K562 (cell line): ENCODE measurements around the gene PPIF. TPM values are rescaled to one million over a fixed set of nuclear protein-coding genes. Genes with fewer than 3 reads are reported as not detected.

Experiments used
- CXXC5 ChIP-seq: fragments of 250-450 bp; sonication (Bioruptor Pico); IDR thresholded peaks from 2 replicates; pipeline ENCODE4 v1.8.0; 2022; ENCODE audit warnings: inconsistent platforms, mild to moderate bottlenecking, moderate library complexity
- DDX20 ChIP-seq: fragments of 450-650 bp; IDR thresholded peaks from 2 replicates; pipeline ENCODE4 v1.6.1; 2016; ENCODE audit warnings: missing genetic modification characterization, low read depth, mild to moderate bottlenecking, missing compliant biosample characterization, moderate library complexity
- ETV6 ChIP-seq, 3 experiments: fragments of 150-350 bp in 1 of 3; sonication (generic) in 1 of 3; formaldehyde crosslinking in 1 of 3; IDR thresholded peaks; 2 replicates each; pipeline versions ENCODE4 v1.6.1 to v1.8.0; 2014 to 2022; ENCODE audit warnings: borderline replicate concordance in 2 of 3, low read depth in 2 of 3, antibody characterized with exemption in 1 of 3, low read length in 1 of 3, mild to moderate bottlenecking in 1 of 3, missing genetic modification reagents in 1 of 3
- FOSL1 ChIP-seq: fragments of 200-800 bp; sonication (Bioruptor generic); conservative IDR thresholded peaks from 2 replicates; pipeline ENCODE4 v1.6.1; 2016; ENCODE audit warnings: missing genetic modification characterization, missing compliant biosample characterization
- FOXM1 ChIP-seq, 2 experiments: fragments of 450-650 bp in 1 of 2; sonication (generic) in 1 of 2; formaldehyde crosslinking in 1 of 2; IDR thresholded peaks; 2 replicates each; pipeline versions ENCODE4 v1.6.1 to v1.9.0; 2017 to 2022; ENCODE audit warnings: low read depth in 2 of 2, mild to moderate bottlenecking in 2 of 2, missing genetic modification reagents in 1 of 2, moderate library complexity in 1 of 2
- HNRNPK ChIP-seq: fragments of 200-400 bp; formaldehyde crosslinking; IDR thresholded peaks from one replicate; pipeline ENCODE4 v1.6.1; 2018; ENCODE audit warnings: mild to moderate bottlenecking, low read depth, low read length; ENCODE audit not compliant: poor library complexity, severe bottlenecking
- HOMEZ ChIP-seq: fragments of 250-450 bp; sonication (Bioruptor Pico); IDR thresholded peaks from 2 replicates; pipeline ENCODE4 v1.4.0; 2020; ENCODE audit warnings: mild to moderate bottlenecking, moderate library complexity
- MEF2D ChIP-seq: conservative IDR thresholded peaks from 2 replicates; pipeline ENCODE4 v1.6.1; 2016; ENCODE audit warnings: low read depth, missing genetic modification characterization, missing compliant biosample characterization
- PCBP1 ChIP-seq: fragments of 200-400 bp; formaldehyde crosslinking; IDR thresholded peaks from 2 replicates; pipeline ENCODE4 v1.6.1; 2018; ENCODE audit warnings: mild to moderate bottlenecking, low read depth, low read length; ENCODE audit not compliant: poor library complexity, severe bottlenecking
- RNF2 ChIP-seq: sonication (generic); IDR thresholded peaks from 2 replicates; pipeline ENCODE4 v1.6.1; 2016
- SAFB ChIP-seq: fragments of 200-400 bp; formaldehyde crosslinking; IDR thresholded peaks from 2 replicates; pipeline ENCODE4 v1.6.1; 2017; ENCODE audit warnings: low read depth, low read length, borderline replicate concordance
- TEAD4 ChIP-seq, 2 experiments: sonication (generic) in 1 of 2; formaldehyde crosslinking in 1 of 2; IDR thresholded peaks; 2 replicates each; pipeline versions ENCODE4 v1.6.1 to v1.8.0; 2012 to 2022; ENCODE audit warnings: borderline replicate concordance in 1 of 2, inconsistent platforms in 1 of 2, low read length in 1 of 2, mild to moderate bottlenecking in 1 of 2, missing genetic modification reagents in 1 of 2
- ZNF77 ChIP-seq: fragments of 250-450 bp; sonication (Bioruptor Pico); IDR thresholded peaks from 2 replicates; pipeline ENCODE4 v1.5.0; 2020
- ZNF778 ChIP-seq: fragments of 450-650 bp; formaldehyde crosslinking; IDR thresholded peaks from 2 replicates; pipeline ENCODE4 v1.4.0; 2020; ENCODE audit warnings: mild to moderate bottlenecking, moderate library complexity
- ZSCAN29 ChIP-seq: fragments of 450-650 bp; IDR thresholded peaks from 2 replicates; pipeline ENCODE4 v1.6.1; 2017
- polyA plus RNA-seq, 8 experiments: library from polyadenylated mRNA; depleted of rRNA in 4 of 8; stranded (reverse) in 5 of 8; unstranded in 3 of 8; fragments of >200 nt; fragmentation: Nextera tagmentation in 2 of 8; fragmentation: Illumina TruSeq in 1 of 8; extraction: Ambion mirVana in 2 of 8; extraction: Trizol in 1 of 8; gene quantifications; 2 replicates each; pipeline versions ENCODE4 v1.2.1 to v1.2.3, GENCODE V29; 2011 to 2014; ENCODE audit warnings: inconsistent platforms in 1 of 8, missing spikeins in 1 of 8
- total RNA-seq, 7 experiments: library from RNA; depleted of rRNA in 6 of 7; stranded (reverse); fragments of >200 nt in 6 of 7; fragmentation: Illumina TruSeq in 2 of 7; extraction: Trizol in 2 of 7; gene quantifications; 2 replicates each; pipeline versions ENCODE4 v1.2.1 to v1.2.3, GENCODE V29; 2011 to 2021; ENCODE audit warnings: low replicate concordance in 1 of 7
- TF ChIP-seq, protein P1 (sequence below): IDR thresholded peaks from 2 replicates; pipeline ENCODE4 v1.6.1; 2012; ENCODE audit warnings: low read depth, low read length, improper control_type of control experiment, borderline replicate concordance
- TF ChIP-seq, protein P2 (sequence below), 2 experiments: fragments of 450-650 bp in 1 of 2; sonication (generic) in 1 of 2; formaldehyde crosslinking in 1 of 2; IDR thresholded peaks in 1 of 2; conservative IDR thresholded peaks in 1 of 2; 2 replicates each; pipeline versions ENCODE4 v1.6.1 to v1.8.1; 2016 to 2023; ENCODE audit warnings: mild to moderate bottlenecking in 2 of 2, moderate library complexity in 2 of 2, inconsistent platforms in 1 of 2, missing genetic modification reagents in 1 of 2
- TF ChIP-seq, protein P3 (sequence below): fragments of 450-650 bp; formaldehyde crosslinking; IDR thresholded peaks from 2 replicates; pipeline ENCODE4 v1.4.0; 2020; ENCODE audit warnings: mild to moderate bottlenecking, moderate library complexity

Gene PPIF
- total and polyA plus RNA-seq, 9 of the 15 experiments (the other 6 are each of a cell fraction or from before 2014, with no cell fraction given), result 40.9 to 287 (median 117) TPM

- TF ChIP-seq FOSL1 (tag) (peak; percentile 49), ZNF77 (CRISPR knock-in tag) (no peak), RNF2 (0 out of 2 replicates have a peak, but pooled peaks have one; percentile 19), PCBP1 (peak; percentile 71), ETV6 (IDR thresholded peaks at IDR 0.05; ENCODE audit: borderline replicate concordance in 1 of 2, low read depth in 2 of 2, low read length in 1 of 2) (no peak), ETV6 (CRISPR knock-in tag; IDR thresholded peaks at IDR 0.05; ENCODE audit: borderline replicate concordance) (no peak), HOMEZ (CRISPR knock-in tag) (no peak), ZSCAN29 (no peak), HNRNPK (peak; percentile 42), ZNF778 (CRISPR knock-in tag) (no peak), SAFB (peak; percentile 60), TEAD4 (IDR thresholded peaks at IDR 0.05; ENCODE audit: low read length) (no peak; the same call in 1 of the 2 replicates), TEAD4 (CRISPR knock-in tag; IDR thresholded peaks at IDR 0.05; ENCODE audit: borderline replicate concordance) (no peak), FOXM1 (IDR thresholded peaks at IDR 0.05; ENCODE audit: low read depth) (no peak), FOXM1 (CRISPR knock-in tag; IDR thresholded peaks at IDR 0.05; ENCODE audit: low read depth) (peak; percentile 75; the same call in 1 of the 2 replicates), MEF2D (tag) (no peak), DDX20 (tag) (no peak), CXXC5 (CRISPR knock-in tag) (peak; percentile 81)
- TF ChIP-seq, protein P1, sequence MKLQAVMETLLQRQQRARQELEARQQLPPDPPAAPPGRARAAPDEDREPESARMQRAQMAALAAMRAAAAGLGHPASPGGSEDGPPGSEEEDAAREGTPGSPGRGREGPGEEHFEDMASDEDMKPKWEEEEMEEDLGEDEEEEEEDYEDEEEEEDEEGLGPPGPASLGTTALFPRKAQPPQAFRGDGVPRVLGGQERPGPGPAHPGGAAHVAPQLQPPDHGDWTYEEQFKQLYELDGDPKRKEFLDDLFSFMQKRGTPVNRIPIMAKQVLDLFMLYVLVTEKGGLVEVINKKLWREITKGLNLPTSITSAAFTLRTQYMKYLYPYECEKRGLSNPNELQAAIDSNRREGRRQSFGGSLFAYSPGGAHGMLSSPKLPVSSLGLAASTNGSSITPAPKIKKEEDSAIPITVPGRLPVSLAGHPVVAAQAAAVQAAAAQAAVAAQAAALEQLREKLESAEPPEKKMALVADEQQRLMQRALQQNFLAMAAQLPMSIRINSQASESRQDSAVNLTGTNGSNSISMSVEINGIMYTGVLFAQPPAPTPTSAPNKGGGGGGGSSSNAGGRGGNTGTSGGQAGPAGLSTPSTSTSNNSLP, result no peak
- TF ChIP-seq, protein P2, sequence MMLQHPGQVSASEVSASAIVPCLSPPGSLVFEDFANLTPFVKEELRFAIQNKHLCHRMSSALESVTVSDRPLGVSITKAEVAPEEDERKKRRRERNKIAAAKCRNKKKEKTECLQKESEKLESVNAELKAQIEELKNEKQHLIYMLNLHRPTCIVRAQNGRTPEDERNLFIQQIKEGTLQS (IDR thresholded peaks at IDR 0.05), result no peak
- TF ChIP-seq, protein P2 (CRISPR knock-in tag; conservative IDR thresholded peaks at IDR 0.05), result peak; percentile 77; the same call in 1 of the 2 replicates
- TF ChIP-seq, protein P3, sequence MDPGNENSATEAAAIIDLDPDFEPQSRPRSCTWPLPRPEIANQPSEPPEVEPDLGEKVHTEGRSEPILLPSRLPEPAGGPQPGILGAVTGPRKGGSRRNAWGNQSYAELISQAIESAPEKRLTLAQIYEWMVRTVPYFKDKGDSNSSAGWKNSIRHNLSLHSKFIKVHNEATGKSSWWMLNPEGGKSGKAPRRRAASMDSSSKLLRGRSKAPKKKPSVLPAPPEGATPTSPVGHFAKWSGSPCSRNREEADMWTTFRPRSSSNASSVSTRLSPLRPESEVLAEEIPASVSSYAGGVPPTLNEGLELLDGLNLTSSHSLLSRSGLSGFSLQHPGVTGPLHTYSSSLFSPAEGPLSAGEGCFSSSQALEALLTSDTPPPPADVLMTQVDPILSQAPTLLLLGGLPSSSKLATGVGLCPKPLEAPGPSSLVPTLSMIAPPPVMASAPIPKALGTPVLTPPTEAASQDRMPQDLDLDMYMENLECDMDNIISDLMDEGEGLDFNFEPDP, result 0 out of 2 replicates have a peak, but pooled peaks have one; percentile 34
Observed at GRCh38 chr10:79347226-79347893, at the start of gene PPIF (continued).
